GM21786 (cell line): Measurements from ENCODE around the gene LPP.
"Not testable (repeated sequence)": the region's sequence is repeated elsewhere in the genome, so short reads cannot be mapped to it uniquely, and the experiment has no call there.

Experiments
- ATAC-seq: cut with Tn5 transposase; IDR thresholded peaks from one replicate; pipeline ENCODE4 v1.9.1; 2021; ENCODE audit not compliant: unreplicated experiment

The LPP gene

GRCh38 chr3:188690064-188690463 lies 536.1 kb downstream of the LPP start:
- no peak for ATAC-seq

DNA sequence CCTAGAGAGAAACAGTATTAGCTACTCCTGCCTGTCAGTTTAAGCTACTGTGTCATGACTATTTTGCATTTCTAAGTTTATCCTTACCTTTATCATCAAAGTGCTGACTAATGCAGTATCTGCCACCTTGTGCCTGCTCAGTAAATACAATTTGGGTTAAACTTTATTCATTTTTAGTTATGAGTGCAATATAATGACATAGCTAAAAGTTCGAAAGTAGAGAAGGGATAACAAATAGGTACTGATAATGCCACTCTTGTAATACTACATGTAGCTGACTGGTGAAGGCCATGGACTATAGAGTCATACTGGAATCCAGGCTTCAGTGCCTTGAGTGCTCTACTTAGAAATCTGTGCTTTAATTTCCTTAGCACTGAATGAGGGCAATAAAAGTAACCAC lies 537.0 kb downstream of the LPP start:
- no peak for ATAC-seq

- no peak for ATAC-seq
Measured at GRCh38 chr3:188691665-188692064, 537.7 kb downstream of the LPP start.

DNA sequence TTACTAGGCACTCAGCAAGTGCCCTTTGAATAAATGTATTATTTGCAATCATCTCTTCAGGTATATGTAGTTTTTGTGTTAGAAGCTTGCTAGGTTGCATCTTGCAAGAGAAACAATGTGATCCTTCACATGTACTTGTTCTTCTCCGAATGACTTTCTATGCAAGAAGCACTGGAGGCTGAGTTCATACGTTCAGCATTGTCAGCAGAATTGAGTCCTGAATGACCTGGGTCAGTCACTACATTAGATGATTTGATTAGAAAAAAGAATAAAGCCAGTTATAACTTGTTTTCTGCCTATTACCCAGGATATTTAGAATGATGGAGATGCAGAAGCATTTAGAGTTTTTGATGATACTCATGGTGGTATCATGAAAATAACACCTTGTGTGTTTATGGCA lies 538.7 kb downstream of the LPP start:
- no peak for ATAC-seq

GRCh38 chr3:188693435-188693834 lies 539.5 kb downstream of the LPP start:
- no peak for ATAC-seq

DNA sequence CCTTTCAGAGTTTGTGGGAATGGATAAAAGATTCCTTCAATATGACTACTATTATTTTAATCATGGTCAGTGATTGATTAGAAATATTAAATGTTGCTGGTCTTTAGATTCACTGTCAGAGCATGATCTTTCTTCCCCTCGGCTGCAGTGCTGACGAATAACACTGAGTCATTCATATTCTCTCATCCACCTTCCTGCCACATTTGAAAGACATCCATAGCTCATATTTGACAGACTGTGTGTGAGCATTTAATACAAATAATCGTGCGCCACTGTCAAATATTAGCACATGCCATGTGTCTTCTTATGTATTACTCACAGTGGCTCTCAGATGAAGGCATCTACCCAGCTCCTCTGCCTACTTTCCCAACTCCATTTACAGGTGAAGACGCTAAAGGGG lies 541.3 kb downstream of the LPP start:
- ATAC-seq = no peak

GRCh38 chr3:188697127-188697526 lies 543.2 kb downstream of the LPP start:
- ATAC-seq = peak; percentile 66

- no peak for ATAC-seq
Measured at GRCh38 chr3:188698436-188698835, 544.5 kb downstream of the LPP start.

DNA sequence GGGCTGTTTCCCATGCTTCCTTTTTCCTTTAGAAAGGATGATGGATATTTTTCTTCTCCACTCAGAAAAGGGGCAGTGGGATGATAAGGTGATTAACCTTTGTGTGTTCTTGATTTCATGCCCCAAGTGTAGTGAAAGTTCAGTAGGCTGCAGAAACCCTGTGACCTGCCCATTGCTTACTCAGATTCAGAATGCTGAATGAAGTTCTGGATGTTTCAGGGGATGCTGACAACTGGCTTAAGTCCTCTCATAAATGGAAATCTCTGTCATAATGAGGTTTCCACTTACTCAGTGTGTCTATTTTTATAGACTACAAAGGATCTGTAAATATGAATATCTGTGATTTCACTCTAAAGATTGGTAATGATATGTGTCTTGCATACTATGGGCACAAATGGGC lies 546.5 kb downstream of the LPP start:
- no peak for ATAC-seq

DNA sequence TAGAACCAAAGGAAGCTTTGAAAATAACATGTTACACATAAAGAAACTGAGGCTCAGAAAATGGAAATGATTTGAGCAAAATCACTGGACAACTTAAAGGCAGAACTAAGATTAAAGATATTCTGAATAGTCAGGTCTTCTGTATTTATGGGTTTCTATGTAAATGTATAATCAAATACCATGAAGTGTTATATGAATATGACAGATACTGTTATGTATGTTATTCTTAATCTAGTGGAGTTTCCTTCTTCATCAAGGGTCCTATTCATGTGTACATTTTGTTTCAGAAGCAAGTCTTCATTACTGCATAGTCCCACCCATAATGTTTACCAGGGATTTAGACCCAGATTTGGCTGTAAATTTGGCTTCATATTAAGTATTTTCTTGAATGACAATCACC lies 547.0 kb downstream of the LPP start:
- ATAC-seq = no peak

DNA sequence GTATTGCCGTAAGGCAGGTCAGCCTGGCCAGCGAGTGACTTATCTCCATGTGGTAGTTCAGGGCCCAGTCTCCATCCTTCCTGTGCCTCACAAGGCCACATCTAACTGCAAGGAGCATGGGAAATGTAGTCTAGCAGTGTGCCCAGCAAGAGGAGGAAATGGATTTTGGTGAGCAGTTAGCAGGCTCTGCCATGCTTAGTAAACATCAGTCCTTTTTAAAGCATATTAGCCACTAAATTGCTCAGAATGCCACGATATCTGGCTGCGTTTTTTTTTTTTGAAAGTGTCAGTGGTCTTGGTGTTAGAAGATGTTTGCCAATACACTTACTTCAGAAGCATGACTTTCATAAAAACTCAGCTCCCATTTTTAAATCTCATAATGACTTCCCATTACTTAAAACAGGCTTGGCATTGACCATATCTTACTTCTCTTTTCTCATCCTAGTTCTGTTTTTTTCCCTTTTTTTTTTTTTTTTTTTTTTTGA lies 547.6 kb downstream of the LPP start:
- no peak for ATAC-seq

- not testable (repeated sequence) for ATAC-seq
Measured at GRCh38 chr3:188702028-188702427, 548.1 kb downstream of the LPP start.

DNA sequence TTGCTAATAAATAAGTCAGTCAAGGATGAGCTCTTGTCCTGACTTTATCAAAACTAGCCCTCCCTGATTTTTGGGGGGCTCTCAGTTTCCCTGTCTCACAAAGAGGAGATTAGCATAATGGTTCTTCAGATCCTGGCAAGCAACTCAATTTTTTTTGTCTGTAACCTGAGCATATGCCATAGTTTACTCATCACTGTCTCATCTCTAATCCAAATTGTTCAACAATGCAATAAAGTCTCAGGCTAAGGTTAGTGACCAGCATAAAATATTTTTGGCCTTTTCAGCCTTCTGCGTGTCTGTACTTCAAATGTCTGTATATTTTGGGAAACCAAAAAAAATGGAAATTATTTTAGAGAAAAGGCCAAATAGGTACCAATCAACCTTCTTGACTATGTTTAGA lies 552.2 kb downstream of the LPP start:
- ATAC-seq = no peak

DNA sequence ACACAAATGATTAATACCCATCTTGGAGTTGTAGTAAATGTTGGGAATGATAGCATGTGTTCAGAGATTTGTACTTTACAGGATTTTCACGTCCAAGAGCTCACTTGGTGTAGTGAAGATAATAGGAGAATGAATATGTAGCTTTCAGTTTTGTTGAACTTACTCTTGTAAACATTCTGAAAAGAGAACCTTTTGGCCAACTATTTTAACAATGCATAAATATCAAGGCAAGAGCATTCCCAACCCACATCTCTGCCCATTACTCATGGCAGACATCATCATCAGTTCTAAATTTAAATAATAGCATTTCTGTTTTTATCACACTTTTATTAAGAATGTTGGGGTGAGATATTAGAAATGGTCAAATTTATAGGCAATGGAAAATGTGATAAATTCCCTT lies 552.6 kb downstream of the LPP start:
- ATAC-seq = no peak

DNA sequence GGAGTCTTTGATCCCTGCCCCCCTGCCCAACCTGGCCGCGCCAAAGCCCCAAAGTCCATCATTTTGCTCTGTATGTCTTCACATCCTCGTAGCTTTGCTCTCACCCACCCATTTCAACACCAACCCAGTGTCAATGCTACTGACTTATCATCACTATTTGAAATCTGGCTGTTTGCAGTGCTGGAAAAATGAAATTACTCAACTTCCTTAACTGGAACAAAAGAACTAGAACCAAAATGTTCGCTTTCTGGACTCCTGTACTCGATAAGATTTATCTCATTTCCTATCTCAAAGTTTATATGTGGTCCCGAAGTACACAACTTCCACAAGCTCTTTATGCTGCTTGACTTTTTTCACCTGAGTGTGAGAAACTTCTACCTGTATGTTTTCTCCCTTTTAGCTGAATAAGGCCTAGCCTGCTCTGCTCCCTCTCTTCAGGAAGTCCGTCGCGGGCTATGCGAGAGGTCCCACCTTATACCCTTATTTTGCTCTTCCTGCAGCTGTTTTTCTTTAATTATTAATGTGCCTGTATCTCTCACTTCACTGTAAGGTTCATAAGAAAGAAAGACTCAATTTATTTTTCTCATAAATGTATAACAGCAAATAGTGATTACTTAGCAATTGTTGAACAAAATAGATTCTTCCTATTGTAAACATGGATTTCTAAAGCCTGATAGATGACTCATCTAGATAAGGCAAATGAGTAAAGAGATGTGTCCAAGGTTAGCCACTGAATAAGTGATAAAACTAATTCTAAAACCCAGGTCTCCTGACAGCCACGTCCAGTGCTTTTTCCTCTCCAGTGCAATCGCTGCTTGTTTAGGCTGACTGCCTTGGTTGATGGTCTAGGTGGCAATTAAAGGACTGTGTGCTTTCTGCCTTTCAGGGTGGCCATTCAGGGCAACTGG lies 553.7 kb downstream of the LPP start:
- no peak for ATAC-seq

DNA sequence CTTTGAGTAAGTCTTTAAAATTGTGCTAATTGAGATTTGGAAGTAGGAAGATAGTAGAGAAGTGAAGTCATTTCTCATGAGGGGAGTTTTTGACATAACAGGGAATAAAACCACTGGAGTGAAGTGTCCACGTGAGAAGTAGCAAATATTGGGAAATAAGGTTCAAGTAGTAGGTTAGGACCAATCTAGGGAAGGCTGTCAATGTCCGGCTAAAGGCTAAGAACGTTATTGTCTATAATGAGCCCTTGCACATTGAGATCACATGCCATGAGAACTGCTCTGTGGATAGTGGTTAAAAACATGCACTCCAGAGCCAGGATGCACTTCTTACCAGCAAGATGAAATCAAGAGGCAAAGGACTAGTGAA lies 557.9 kb downstream of the LPP start:
- no peak for ATAC-seq

DNA sequence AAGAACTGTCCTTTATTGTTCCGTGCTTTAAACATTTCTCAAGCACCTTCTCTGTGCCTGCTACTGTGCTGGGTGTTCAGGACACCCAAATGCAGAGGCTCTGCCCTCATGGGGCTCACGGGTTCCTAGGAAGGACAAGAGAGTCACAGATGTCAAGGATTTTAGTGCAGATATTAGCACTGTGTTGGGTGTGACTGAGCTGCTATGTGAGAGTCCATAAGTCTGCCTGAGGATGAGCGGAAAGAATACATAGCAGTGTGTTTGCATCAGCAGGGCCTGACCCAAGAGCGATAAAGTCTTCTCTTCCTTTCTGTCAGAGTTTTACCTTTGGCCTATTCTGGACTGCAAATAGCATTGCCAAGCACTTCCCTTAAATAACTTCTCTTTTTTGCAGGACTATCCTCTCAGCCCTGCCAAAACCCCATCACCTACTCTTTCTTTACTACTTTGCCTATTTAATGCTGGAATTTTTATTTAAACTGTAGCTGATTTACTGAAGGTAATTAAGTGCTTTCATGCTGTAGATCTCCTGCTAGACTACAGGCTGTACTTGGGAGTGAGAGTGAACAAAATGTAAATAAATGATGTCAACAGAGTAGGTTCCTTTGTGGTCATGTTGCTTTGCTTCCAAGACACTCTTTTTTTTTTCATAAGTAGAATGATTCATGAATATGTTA lies 558.4 kb downstream of the LPP start:
- no peak for ATAC-seq

DNA sequence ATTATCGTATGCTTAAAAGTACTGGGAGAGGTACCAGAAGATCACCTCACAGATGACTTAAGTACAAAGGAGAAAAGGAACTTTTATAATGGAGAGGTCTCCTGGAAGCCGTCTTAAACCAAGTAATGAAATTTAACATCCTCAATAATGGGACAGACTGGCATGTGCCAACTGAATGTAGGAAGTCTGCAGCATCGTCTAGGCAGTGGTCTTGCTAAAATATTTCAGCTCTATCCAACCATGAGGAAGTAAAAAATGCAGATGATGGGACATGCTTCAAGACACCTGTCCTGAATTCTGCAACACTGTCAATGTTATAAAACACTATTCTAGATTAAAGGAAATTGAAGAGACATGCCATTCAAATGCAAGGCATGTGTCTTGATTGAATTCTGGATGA lies 559.0 kb downstream of the LPP start:
- no peak for ATAC-seq

DNA sequence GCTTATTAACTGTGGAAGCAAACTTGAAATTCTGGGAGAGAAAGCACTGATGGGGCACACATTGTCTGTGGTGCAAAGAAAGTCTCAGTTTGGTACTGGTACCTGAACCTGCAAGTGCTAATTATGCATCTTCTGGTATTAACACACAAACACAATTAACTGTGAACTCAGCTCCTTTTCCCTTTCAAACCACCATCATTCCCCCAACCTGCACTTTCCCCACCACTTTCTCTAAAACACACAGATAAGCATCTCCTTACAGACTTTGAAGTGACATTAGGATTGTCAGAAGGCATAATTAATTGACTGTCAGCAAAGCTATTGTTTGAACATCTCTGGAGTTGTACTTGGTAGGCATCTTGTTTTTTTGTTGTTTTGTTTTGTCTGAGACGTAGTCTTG lies 565.6 kb downstream of the LPP start:
- no peak for ATAC-seq

GRCh38 chr3:188720215-188720614 lies 566.3 kb downstream of the LPP start:
- ATAC-seq = no peak

- ATAC-seq = no peak
Measured at GRCh38 chr3:188720636-188721035, 566.7 kb downstream of the LPP start.

DNA sequence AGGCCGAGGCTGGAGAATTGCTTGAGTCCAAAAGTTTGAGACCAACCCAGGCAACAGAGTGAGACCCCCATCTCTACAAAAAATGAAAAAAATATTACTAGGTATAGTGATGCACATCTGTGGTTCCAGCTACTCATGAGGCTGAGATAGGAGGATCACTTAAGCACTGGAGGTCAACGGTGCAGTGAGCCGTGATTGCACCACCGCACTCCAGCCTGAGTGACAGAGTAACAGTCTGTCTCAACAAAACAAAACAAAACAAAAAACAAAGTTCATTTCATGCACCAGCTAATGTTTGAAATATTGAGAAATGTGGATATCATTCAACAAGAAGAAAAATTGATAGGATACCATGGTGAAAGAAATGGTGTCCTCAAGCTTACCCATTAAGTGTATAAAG lies 567.4 kb downstream of the LPP start:
- ATAC-seq = no peak
